PC-3 (cell line): ENCODE data around the gene MACROH2A2. TPM values are rescaled to one million over a fixed set of nuclear protein-coding genes. Genes with fewer than 3 reads are reported as not detected.

Experiments
- ATAC-seq: fragments of 200-7000 bp; cut with Tn5 transposase; 2 replicates; pipeline ENCODE4 v1.9.1; 2020; ENCODE audit warnings: mild to moderate bottlenecking, moderate library complexity
- BruUV-seq: library from RNA; stranded (reverse); fragments of 400-500 nt; replicated peaks from 2 replicates; lab custom pipeline; 2021; lab: Mats Ljungman, UMichigan
- CTCF ChIA-PET: fragments of 300-600 bp; sonication (Branson Sonifier 250); formaldehyde crosslinking; loops from one replicate; lab custom pipeline; 2022; ENCODE audit warnings: antibody characterized with exemption; lab: Charles Lee
- POLR2A ChIA-PET: fragments of 300-600 bp; sonication (Branson Sonifier 250); formaldehyde crosslinking; loops from one replicate; lab custom pipeline; 2022; ENCODE audit warnings: antibody characterized with exemption; ENCODE audit not compliant: unreplicated experiment; lab: Charles Lee
- DNase-seq: peaks from one replicate; pipeline ENCODE4 v3.0.0-alpha.2; 2015
- H2AFZ ChIP-seq: fragments of 300-600 bp; sonication (generic); 2 replicates; pipeline ENCODE4 v1.6.0; 2016; ENCODE audit warnings: antibody characterized with exemption, low read length
- H3F3A ChIP-seq: fragments of 300-600 bp; sonication (generic); one replicate; pipeline ENCODE4 v1.6.0; 2017; ENCODE audit warnings: antibody characterized with exemption, low read length, control low read depth, mild to moderate bottlenecking; ENCODE audit not compliant: unreplicated experiment
- H3K27ac ChIP-seq: fragments of 300-600 bp; sonication (generic); 2 replicates; pipeline ENCODE4 v1.5.1; 2016; ENCODE audit warnings: mild to moderate bottlenecking, low read length
- H3K27me3 ChIP-seq: fragments of 300-600 bp; sonication (generic); 2 replicates; pipeline ENCODE4 v1.6.1; 2016; ENCODE audit warnings: low read length, mixed read lengths
- H3K36me3 ChIP-seq: fragments of 300-600 bp; sonication (generic); 2 replicates; pipeline ENCODE4 v1.6.1; 2016; ENCODE audit warnings: low read depth, mixed run types, low read length, mixed read lengths
- H3K4me1 ChIP-seq: fragments of 300-600 bp; sonication (generic); 2 replicates; pipeline ENCODE4 v1.5.1; 2016; ENCODE audit warnings: low read length; ENCODE audit not compliant: insufficient read depth
- H3K4me2 ChIP-seq: fragments of 300-600 bp; sonication (generic); 2 replicates; pipeline ENCODE4 v1.6.0; 2016; ENCODE audit warnings: low read length
- H3K4me3 ChIP-seq: fragments of 300-600 bp; sonication (generic); 2 replicates; pipeline ENCODE4 v1.5.1; 2016; ENCODE audit warnings: mild to moderate bottlenecking, low read length, mixed read lengths
- H3K79me2 ChIP-seq: fragments of 300-600 bp; sonication (generic); 2 replicates; pipeline ENCODE4 v1.6.1; 2017; ENCODE audit warnings: low read length, mixed read lengths
- H3K9ac ChIP-seq: fragments of 300-600 bp; sonication (generic); 2 replicates; pipeline ENCODE4 v1.6.0; 2016; ENCODE audit warnings: mild to moderate bottlenecking, low read length
- H3K9me2 ChIP-seq: fragments of 300-600 bp; sonication (generic); replicated peaks from 2 replicates; pipeline ENCODE4 v1.6.1; 2016; ENCODE audit warnings: mixed run types, low read length, mixed read lengths
- H3K9me3 ChIP-seq: fragments of 300-600 bp; sonication (generic); 2 replicates; pipeline ENCODE4 v1.6.1; 2016; ENCODE audit warnings: low read length, mixed read lengths
- H4K20me1 ChIP-seq: fragments of 300-600 bp; sonication (generic); 2 replicates; pipeline ENCODE4 v1.6.1; 2016; ENCODE audit warnings: low read length, mixed read lengths
- EZH2 ChIP-seq: fragments of 300-600 bp; sonication (generic); IDR thresholded peaks from one replicate; pipeline ENCODE4 v1.6.1; 2017; ENCODE audit warnings: antibody characterized with exemption, mild to moderate bottlenecking, low read length; ENCODE audit not compliant: unreplicated experiment
- EZH2phosphoT487 ChIP-seq: fragments of 300-600 bp; sonication (generic); IDR thresholded peaks from 2 replicates; pipeline ENCODE4 v1.6.1; 2018; ENCODE audit warnings: mild to moderate bottlenecking, antibody characterized with exemption, low read length, borderline replicate concordance
- intact Hi-C: fragments of 100-400 bp; cut with micrococcal nuclease; formaldehyde crosslinking; loops from 2 replicates; pipeline ENCODE4 v1.9.0; 2023
- total RNA-seq: library from RNA; depleted of rRNA; stranded (reverse); fragments of >200 nt; gene quantifications from 2 replicates; pipeline ENCODE4 v1.2.3, GENCODE V29; 2014
- TF ChIP-seq, protein P1 (sequence below): fragments of 300-600 bp; sonication (generic); conservative IDR thresholded peaks from 2 replicates; pipeline ENCODE4 v1.5.1; 2017; ENCODE audit warnings: antibody characterized with exemption, low read depth, mild to moderate bottlenecking, low read length

Gene MACROH2A2
- total RNA-seq, 1 experiment from 2014 or later, result 86.7 TPM

DNA sequence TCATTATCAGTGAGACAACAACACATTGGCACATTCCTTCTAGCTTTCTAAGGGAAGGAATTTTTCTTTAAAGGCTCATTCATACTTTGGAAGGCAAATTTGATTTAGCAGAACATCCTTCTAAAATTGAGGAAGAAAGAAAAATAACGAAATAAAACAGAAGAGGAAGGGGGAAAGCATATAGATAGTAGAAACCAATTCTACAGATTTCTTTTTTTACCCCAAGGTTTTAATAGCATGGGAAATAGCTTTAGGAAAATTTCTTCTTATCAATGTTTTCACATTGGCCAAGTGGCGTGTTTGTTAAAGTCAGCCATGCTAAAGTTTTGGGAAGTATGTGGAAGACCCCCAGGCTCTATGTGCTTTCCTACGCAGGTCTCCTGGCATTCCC, 35.7 kb downstream of the MACROH2A2 start:
- Histone ChIP-seq H3K4me2 (no peak overlapping the region), H3K36me3 (no peaks in the 10 kb centered on the region; the same call in 1 of the 2 replicates), H2AFZ (no peak overlapping the region), H3K4me1 (no peaks in the 10 kb centered on the region), H3K9me3 (no peaks in the 10 kb centered on the region), H3K9ac (no peak overlapping the region), H4K20me1 (no peaks in the 10 kb centered on the region), H3K9me2 (no peaks in the 10 kb centered on the region), H3K4me3 (no peak overlapping the region), H3K27ac (no peak overlapping the region), H3K79me2 (no peaks in the 10 kb centered on the region), H3F3A (no peaks in the 10 kb centered on the region), H3K27me3 (no peaks in the 10 kb centered on the region)
- no peak for DNase-seq
- POLR2A ChIA-PET, result no interaction called here
- intact Hi-C loops, result no loop called here
- no peak for ATAC-seq
- no peak for TF ChIP-seq EZH2
- TF ChIP-seq, protein P1, sequence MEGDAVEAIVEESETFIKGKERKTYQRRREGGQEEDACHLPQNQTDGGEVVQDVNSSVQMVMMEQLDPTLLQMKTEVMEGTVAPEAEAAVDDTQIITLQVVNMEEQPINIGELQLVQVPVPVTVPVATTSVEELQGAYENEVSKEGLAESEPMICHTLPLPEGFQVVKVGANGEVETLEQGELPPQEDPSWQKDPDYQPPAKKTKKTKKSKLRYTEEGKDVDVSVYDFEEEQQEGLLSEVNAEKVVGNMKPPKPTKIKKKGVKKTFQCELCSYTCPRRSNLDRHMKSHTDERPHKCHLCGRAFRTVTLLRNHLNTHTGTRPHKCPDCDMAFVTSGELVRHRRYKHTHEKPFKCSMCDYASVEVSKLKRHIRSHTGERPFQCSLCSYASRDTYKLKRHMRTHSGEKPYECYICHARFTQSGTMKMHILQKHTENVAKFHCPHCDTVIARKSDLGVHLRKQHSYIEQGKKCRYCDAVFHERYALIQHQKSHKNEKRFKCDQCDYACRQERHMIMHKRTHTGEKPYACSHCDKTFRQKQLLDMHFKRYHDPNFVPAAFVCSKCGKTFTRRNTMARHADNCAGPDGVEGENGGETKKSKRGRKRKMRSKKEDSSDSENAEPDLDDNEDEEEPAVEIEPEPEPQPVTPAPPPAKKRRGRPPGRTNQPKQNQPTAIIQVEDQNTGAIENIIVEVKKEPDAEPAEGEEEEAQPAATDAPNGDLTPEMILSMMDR, result no peak
- CTCF ChIA-PET, result no interaction called here
- no TSS peak for BruUV-seq

- H3F3A ChIP-seq, result no peaks in the 10 kb centered on the region
- H3K9me3 ChIP-seq, result no peaks in the 10 kb centered on the region
- POLR2A ChIA-PET, result no interaction called here
- H3K9ac ChIP-seq, result no peak overlapping the region
- no peaks in the 10 kb centered on the region for H4K20me1 ChIP-seq
- no peaks in the 10 kb centered on the region for H3K79me2 ChIP-seq
- no peaks in the 10 kb centered on the region; the same call in 1 of the 2 replicates for H3K36me3 ChIP-seq
- H3K27me3 ChIP-seq, result no peaks in the 10 kb centered on the region
- H3K9me2 ChIP-seq, result no peaks in the 10 kb centered on the region
- H3K27ac ChIP-seq, result no peak overlapping the region
- ATAC-seq (peak; percentile 42; the same call in 1 of the 2 replicates), DNase-seq (no peak)
- CTCF ChIA-PET, result no interaction called here
- H3K4me1 ChIP-seq, result no peaks in the 10 kb centered on the region
- BruUV-seq, result no TSS peak
- intact Hi-C loops, result no loop called here
- TF ChIP-seq EZH2, result no peak
- TF ChIP-seq, protein P1, result no peak
- no peak for TF ChIP-seq EZH2phosphoT487
- H3K4me3 ChIP-seq, result no peak overlapping the region
- no peak overlapping the region for H3K4me2 ChIP-seq
- H2AFZ ChIP-seq, result no peak overlapping the region
Measured at GRCh38 chr10:70090013-70090412, 37.4 kb downstream of the MACROH2A2 start.

GRCh38 chr10:70090951-70091350, 38.3 kb downstream of the MACROH2A2 start:
- ATAC-seq (no peak), DNase-seq (no peak)
- H3K9ac ChIP-seq, result no peak overlapping the region
- H3K36me3 ChIP-seq, result peaks cover 4% of the 10 kb centered on the region; the same call in 1 of the 2 replicates
- no peak overlapping the region for H2AFZ ChIP-seq
- ChIA-PET CTCF (no interaction called here), POLR2A (no interaction called here)
- no peak overlapping the region for H3K4me3 ChIP-seq
- no TSS peak for BruUV-seq
- no peak overlapping the region for H3K4me2 ChIP-seq
- H3K27me3 ChIP-seq, result no peaks in the 10 kb centered on the region
- H3F3A ChIP-seq, result no peaks in the 10 kb centered on the region
- no peaks in the 10 kb centered on the region for H3K9me3 ChIP-seq
- no peak overlapping the region for H3K27ac ChIP-seq
- TF ChIP-seq EZH2 (no peak), EZH2phosphoT487 (no peak)
- TF ChIP-seq, protein P1, result no peak
- intact Hi-C loops, result no loop called here
- no peaks in the 10 kb centered on the region for H3K79me2 ChIP-seq
- H3K9me2 ChIP-seq, result no peaks in the 10 kb centered on the region
- H4K20me1 ChIP-seq, result no peaks in the 10 kb centered on the region
- no peaks in the 10 kb centered on the region for H3K4me1 ChIP-seq
